Measurements from ENCODE around the gene GRAMD4.

GRAMD4 gene

GRCh38 chr22:46668116-46668515, 47.9 kb downstream of the GRAMD4 start:
- TF ChIP-seq CTCF (IDR thresholded peaks at IDR 0.05; ENCODE audit: low read length) (no peak), EZH2 (IDR thresholded peaks at IDR 0.05; ENCODE audit: borderline replicate concordance, low read length) (no peak)
- no peaks in the 10 kb centered on the region for H3K79me2 ChIP-seq (ENCODE audit: insufficient read depth, low read length)
- H4K20me1 ChIP-seq (ENCODE audit: insufficient read depth, low read length) = no peaks in the 10 kb centered on the region
- no peak overlapping the region for H3K4me2 ChIP-seq (ENCODE audit: low read length)
- H3K9ac ChIP-seq (ENCODE audit: low read length) = no peak overlapping the region
- H3K27ac ChIP-seq (ENCODE audit: low read depth, low read length, poor library complexity, severe bottlenecking) = no peak overlapping the region
- no peaks in the 10 kb centered on the region for H3K27me3 ChIP-seq (ENCODE audit: insufficient read depth, low read length)
- no peaks in the 10 kb centered on the region for H3K36me3 ChIP-seq (ENCODE audit: insufficient read depth, low read length)
- H3K4me1 ChIP-seq (ENCODE audit: insufficient read depth, low read length, severe bottlenecking) = peaks cover 16% of the 10 kb centered on the region
- no peak overlapping the region for H3K4me3 ChIP-seq (ENCODE audit: low read depth, low read length, poor library complexity, severe bottlenecking)
- H2AFZ ChIP-seq (ENCODE audit: low read length) = no peak overlapping the region
- no peaks in the 10 kb centered on the region for H3K9me2 ChIP-seq (ENCODE audit: low read depth, low read length)
- H3F3A ChIP-seq (ENCODE audit: insufficient read depth, low read length) = no peaks in the 10 kb centered on the region
- no peaks in the 10 kb centered on the region for H3K9me3 ChIP-seq (ENCODE audit: low read length)

GRCh38 chr22:46669201-46669600, 49.0 kb downstream of the GRAMD4 start:
- H3K4me3 ChIP-seq (ENCODE audit: low read depth, low read length, poor library complexity, severe bottlenecking) = no peak overlapping the region
- no peaks in the 10 kb centered on the region for H3F3A ChIP-seq (ENCODE audit: insufficient read depth, low read length)
- peaks cover 27% of the 10 kb centered on the region for H3K4me1 ChIP-seq (ENCODE audit: insufficient read depth, low read length, severe bottlenecking)
- no peak overlapping the region for H3K27ac ChIP-seq (ENCODE audit: low read depth, low read length, poor library complexity, severe bottlenecking)
- H3K9me2 ChIP-seq (ENCODE audit: low read depth, low read length) = no peaks in the 10 kb centered on the region
- H3K27me3 ChIP-seq (ENCODE audit: insufficient read depth, low read length) = no peaks in the 10 kb centered on the region
- H2AFZ ChIP-seq (ENCODE audit: low read length) = no peak overlapping the region
- no peaks in the 10 kb centered on the region for H4K20me1 ChIP-seq (ENCODE audit: insufficient read depth, low read length)
- H3K4me2 ChIP-seq (ENCODE audit: low read length) = no peak overlapping the region
- H3K9ac ChIP-seq (ENCODE audit: low read length) = no peak overlapping the region
- no peaks in the 10 kb centered on the region for H3K36me3 ChIP-seq (ENCODE audit: insufficient read depth, low read length)
- TF ChIP-seq CTCF (IDR thresholded peaks at IDR 0.05; ENCODE audit: low read length) (no peak), EZH2 (IDR thresholded peaks at IDR 0.05; ENCODE audit: borderline replicate concordance, low read length) (no peak)
- H3K9me3 ChIP-seq (ENCODE audit: low read length) = no peaks in the 10 kb centered on the region
- H3K79me2 ChIP-seq (ENCODE audit: insufficient read depth, low read length) = no peaks in the 10 kb centered on the region

- Histone ChIP-seq H3K9ac (ENCODE audit: low read length) (no peak overlapping the region), H4K20me1 (ENCODE audit: insufficient read depth, low read length) (no peaks in the 10 kb centered on the region), H3K9me2 (ENCODE audit: low read depth, low read length) (no peaks in the 10 kb centered on the region), H3K79me2 (ENCODE audit: insufficient read depth, low read length) (no peaks in the 10 kb centered on the region), H3K27me3 (ENCODE audit: insufficient read depth, low read length) (no peaks in the 10 kb centered on the region), H3K36me3 (ENCODE audit: insufficient read depth, low read length) (no peaks in the 10 kb centered on the region), H3K4me1 (ENCODE audit: insufficient read depth, low read length, severe bottlenecking) (peaks cover 38% of the 10 kb centered on the region), H2AFZ (ENCODE audit: low read length) (no peak overlapping the region), H3K27ac (ENCODE audit: low read depth, low read length, poor library complexity, severe bottlenecking) (peak overlapping the region; percentile 70), H3K4me3 (ENCODE audit: low read depth, low read length, poor library complexity, severe bottlenecking) (peak overlapping the region; percentile 4), H3K4me2 (ENCODE audit: low read length) (peak overlapping the region; percentile 42), H3F3A (ENCODE audit: insufficient read depth, low read length) (no peaks in the 10 kb centered on the region), H3K9me3 (ENCODE audit: low read length) (no peaks in the 10 kb centered on the region)
- TF ChIP-seq CTCF (IDR thresholded peaks at IDR 0.05; ENCODE audit: low read length) = no peak
- TF ChIP-seq EZH2 (IDR thresholded peaks at IDR 0.05; ENCODE audit: borderline replicate concordance, low read length) = no peak
Measured at GRCh38 chr22:46671824-46672432, 51.7 kb downstream of the GRAMD4 start.

All from OCI-LY1 (cell line).